Mucosa of stomach (tissue), 1 donor: ENCODE data around the gene ABCC3.

Experiments
- H3K27me3 ChIP-seq: one replicate; pipeline ENCODE4 v1.7.0; 2013; ENCODE audit warnings: mild to moderate bottlenecking, low read length; ENCODE audit not compliant: control insufficient read depth, insufficient read depth
- H3K36me3 ChIP-seq: one replicate; pipeline ENCODE4 v1.7.0; 2013; ENCODE audit warnings: low read length; ENCODE audit not compliant: control insufficient read depth, insufficient read depth
- H3K4me1 ChIP-seq: one replicate; pipeline ENCODE4 v1.7.0; 2013; ENCODE audit warnings: mild to moderate bottlenecking, low read length; ENCODE audit not compliant: control insufficient read depth, insufficient read depth
- H3K4me3 ChIP-seq: one replicate; pipeline ENCODE4 v1.7.0; 2013; ENCODE audit warnings: low read length
- H3K9ac ChIP-seq: one replicate; pipeline ENCODE4 v1.7.0; 2013; ENCODE audit warnings: mild to moderate bottlenecking, low read length, moderate library complexity
- H3K9me3 ChIP-seq: one replicate; pipeline ENCODE4 v1.7.0; 2013; ENCODE audit warnings: mild to moderate bottlenecking, low read length, moderate library complexity; ENCODE audit not compliant: control insufficient read depth
- donor health status: Pancreatic carcinoma.

The ABCC3 gene

DNA sequence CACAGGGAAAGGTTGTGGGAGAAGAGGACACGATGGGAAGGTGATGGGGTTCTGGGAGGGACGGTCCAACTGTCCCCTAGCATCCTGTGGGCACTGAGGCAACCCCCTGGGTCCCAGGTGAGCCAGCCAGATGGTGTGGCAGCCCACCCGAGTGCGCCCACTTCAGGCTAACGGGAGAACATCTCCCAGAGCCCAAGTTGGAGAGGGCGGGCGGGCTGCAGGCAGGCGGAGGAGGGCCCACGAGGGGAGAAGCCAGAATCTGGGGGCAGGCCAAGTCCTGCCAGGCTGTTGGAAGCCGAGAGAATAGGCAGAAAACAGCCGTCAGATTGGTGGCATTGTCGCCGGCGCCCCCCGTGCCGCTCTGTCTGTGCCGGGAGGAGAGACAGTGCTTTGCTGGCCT is 13.8 kb upstream of the ABCC3 start:
- Histone ChIP-seq H3K4me1 (peaks cover 4% of the 10 kb centered on the region), H3K4me3 (no peak overlapping the region), H3K9me3 (no peaks in the 10 kb centered on the region), H3K36me3 (no peaks in the 10 kb centered on the region), H3K9ac (no peak overlapping the region), H3K27me3 (peaks cover 10% of the 10 kb centered on the region)

DNA sequence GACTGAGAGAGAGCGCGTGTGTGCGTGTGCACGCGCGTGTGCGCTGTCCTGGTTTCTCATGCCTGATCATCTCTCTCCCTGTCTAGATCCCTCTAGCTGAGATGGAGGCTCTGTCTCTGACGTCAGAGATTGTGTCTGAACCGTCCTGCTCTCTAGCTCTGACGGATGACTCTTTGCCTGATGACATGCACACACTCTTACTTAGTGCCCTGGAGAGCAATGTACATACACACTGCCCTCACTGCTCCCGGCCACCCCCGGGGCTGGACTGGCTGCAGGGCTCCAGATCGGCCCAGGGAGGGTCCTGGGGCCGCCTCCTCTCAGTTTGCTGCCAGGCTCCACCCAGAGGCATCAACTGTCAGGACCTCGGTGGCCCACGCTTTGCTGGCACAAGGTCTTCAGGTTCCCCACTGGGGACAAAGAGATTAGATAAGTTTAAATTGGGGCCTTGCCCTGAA is 13.1 kb upstream of the ABCC3 start:
- Histone ChIP-seq H3K9ac (no peak overlapping the region), H3K36me3 (no peaks in the 10 kb centered on the region), H3K9me3 (no peaks in the 10 kb centered on the region), H3K4me1 (peaks cover 4% of the 10 kb centered on the region), H3K4me3 (no peak overlapping the region), H3K27me3 (peaks cover 10% of the 10 kb centered on the region)

DNA sequence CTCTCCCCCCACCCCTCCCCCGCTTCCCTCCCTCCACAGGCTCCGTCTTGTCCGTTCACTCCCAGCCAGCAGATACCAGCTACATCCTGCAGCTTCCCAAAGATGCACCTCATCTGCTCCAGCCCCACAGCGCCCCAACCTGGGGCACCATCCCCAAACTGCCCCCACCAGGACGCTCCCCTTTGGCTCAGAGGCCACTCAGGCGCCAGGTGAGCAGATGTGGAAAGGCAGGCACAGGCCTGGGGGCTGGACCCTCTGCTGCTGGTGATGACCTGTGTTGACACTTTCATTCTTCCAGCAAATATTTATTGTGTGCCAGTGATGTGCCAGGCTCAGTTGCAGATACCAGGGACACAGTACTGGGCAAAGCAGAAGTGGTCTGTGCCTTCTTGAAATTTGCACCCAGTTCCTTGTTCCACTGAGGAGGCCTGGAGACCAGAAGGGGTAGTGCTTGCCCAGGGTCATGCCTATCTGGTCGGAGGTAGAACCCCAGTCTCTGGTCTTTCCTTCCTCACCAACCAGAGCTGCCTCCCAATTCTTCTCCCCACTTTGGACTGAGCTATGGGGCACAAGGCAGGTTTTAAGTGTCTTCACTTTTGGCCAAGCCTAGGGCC is 10.3 kb upstream of the ABCC3 start:
- Histone ChIP-seq H3K36me3 (no peaks in the 10 kb centered on the region), H3K4me1 (peaks cover 22% of the 10 kb centered on the region), H3K9me3 (no peaks in the 10 kb centered on the region), H3K27me3 (peaks cover 10% of the 10 kb centered on the region), H3K4me3 (no peak overlapping the region), H3K9ac (no peak overlapping the region)

DNA sequence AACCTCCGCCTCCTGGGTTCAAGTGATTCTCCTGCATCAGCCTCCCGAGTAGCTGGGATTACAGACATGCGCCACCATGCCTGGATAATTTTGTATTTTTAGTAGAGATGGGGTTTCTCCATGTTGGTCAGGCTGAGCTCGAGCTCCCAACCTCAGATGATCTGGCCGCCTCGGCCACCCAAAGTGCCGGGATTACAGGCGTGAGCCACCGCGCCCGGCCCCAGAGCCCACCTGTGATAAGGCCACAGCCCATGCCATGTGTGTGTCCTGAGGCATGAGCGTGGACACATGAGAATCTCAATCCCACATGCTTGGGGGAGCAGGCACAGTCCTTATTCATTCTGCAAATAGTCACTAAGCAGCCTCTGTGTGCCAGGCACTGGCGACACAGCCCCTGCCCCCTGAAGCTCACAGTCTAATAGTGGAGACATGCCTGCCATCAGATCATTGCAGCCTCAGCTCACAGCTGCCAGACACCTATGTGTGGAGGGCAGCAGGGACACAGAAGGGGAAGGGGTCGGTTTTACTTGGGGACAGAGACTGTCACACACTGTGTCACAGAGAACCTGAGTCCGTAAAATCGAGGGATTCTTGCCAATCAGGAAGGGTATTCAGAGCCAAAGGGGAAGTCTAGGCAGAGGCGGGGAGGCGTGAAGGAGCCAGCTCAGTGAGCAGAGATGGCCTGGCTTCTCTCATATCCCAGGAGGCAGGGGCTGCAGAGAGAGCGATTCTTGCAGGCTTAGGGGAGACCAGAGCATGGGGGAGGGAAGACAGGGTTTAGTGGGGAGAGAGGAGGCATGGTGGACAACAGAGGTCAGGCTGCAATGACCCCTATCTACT is 9.4 kb upstream of the ABCC3 start:
- Histone ChIP-seq H3K9me3 (no peaks in the 10 kb centered on the region), H3K4me3 (no peak overlapping the region), H3K4me1 (peaks cover 31% of the 10 kb centered on the region), H3K9ac (no peak overlapping the region), H3K27me3 (peaks cover 10% of the 10 kb centered on the region), H3K36me3 (no peaks in the 10 kb centered on the region)

DNA sequence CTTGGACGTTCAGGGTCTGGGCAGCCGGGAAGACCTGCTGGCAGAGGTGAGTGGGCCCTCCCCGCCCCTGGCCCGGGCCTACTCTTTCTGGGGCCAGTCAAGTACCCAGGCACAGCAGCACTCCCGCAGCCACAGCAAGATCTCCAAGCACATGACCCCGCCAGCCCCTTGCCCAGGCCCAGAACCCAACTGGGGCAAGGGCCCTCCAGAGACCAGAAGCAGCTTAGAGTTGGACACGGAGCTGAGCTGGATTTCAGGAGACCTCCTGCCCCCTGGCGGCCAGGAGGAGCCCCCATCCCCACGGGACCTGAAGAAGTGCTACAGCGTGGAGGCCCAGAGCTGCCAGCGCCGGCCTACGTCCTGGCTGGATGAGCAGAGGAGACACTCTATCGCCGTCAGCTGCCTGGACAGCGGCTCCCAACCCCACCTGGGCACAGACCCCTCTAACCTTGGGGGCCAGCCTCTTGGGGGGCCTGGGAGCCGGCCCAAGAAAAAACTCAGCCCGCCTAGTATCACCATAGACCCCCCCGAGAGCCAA is 8.6 kb upstream of the ABCC3 start:
- H3K9ac ChIP-seq: no peak overlapping the region
- peaks cover 5% of the 10 kb centered on the region for H3K27me3 ChIP-seq
- peaks cover 39% of the 10 kb centered on the region for H3K4me1 ChIP-seq
- no peak overlapping the region for H3K4me3 ChIP-seq
- H3K9me3 ChIP-seq: no peaks in the 10 kb centered on the region
- H3K36me3 ChIP-seq: no peaks in the 10 kb centered on the region

DNA sequence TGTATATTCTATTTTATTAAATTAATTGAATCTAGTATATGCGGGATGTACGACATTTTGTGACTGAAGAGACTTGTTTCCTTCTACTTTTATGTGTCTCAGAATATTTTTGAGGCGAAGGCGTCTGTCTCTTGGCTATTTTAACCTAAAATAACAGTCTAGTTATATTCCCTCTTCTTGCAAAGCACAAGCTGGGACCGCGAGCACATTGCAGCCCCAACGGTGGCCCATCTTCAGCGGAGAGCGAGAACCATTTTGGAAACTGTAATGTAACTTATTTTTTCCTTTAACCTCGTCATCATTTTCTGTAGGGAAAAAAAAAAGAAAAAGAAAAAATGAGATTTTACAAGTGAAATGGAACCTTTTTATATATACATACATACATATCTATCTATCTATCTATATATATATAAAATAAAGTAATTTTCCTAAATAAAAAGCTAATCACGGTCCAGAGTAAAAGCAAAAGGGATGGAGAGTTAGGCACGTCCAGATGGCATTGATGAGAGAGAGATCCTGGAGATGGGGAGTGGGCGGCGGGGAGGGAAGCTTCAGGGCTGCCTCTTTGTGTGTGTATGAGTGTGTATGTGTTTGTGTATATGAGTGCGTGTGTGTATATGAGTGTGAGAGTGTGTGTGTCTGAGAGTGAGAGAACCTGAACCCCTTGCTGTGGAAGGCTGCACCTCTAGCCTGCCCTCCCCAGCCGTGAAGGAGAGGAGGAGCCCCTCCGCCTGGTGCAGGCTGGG is 7.5 kb upstream of the ABCC3 start:
- H3K4me1 ChIP-seq: peaks cover 46% of the 10 kb centered on the region
- H3K9ac ChIP-seq: no peak overlapping the region
- H3K36me3 ChIP-seq: no peaks in the 10 kb centered on the region
- no peaks in the 10 kb centered on the region for H3K9me3 ChIP-seq
- H3K27me3 ChIP-seq: no peaks in the 10 kb centered on the region
- H3K4me3 ChIP-seq: no peak overlapping the region

DNA sequence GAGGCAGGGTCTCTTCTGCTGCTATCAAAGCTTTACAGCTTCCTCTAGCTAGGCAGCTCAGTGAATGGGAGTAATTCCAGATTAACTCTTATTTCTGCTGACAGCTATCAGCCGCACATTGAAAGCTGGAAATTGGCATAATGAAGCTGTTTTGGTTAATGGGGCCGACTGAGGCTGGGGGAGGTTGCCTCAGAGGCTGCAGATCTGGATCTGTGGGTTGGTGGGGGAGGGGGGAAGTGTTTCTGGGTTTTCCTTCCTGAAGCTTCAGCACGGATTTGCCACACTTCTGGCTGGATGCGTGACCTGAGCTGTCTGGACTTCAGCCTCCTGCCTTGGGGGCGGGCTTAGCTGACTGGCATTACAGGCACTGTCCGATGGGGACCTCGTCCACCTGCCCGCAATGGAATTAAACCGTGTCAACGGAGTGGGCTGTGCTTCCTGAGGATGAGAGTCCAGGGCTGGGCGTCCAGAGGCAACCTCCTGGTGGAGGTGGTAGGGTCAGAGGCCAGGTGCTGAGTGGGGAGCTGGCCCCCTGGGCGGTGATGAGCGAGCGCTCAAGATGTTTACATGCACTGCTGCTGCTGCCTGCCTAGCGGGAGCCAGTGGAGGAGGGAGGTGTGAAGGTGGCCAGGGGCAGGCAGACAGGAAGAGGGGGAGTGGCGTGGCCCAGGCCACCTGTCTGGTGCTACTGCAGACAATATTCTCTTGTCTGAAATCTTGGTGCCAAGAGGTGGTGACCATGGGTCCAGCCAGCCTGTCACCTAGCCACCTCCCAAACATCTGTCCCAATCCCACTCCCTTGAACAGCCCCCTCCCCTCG is 6.7 kb upstream of the ABCC3 start:
- Histone ChIP-seq H3K9me3 (no peaks in the 10 kb centered on the region), H3K4me1 (peaks cover 47% of the 10 kb centered on the region), H3K27me3 (no peaks in the 10 kb centered on the region), H3K4me3 (no peak overlapping the region), H3K9ac (no peak overlapping the region), H3K36me3 (no peaks in the 10 kb centered on the region)

DNA sequence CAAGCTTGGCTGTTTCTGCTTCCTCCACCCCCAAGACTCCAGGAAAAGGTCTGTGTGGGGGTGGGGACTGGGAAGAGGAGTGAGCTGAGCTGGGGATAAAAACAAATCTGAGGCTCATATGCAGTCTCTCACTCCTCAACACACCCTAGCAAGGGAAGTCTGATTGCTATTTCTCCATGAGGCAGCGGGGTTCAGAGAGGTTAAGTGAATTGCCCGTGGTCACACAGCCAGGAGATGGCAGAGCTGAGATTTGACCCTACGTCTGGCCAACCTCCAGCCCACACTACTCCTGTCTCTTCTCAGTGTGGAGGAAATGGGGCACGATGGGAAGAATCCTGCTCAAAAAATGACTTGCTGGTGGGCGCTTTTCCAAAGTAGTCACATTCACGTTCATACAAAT is 4.8 kb upstream of the ABCC3 start:
- Histone ChIP-seq H3K4me3 (no peak overlapping the region), H3K4me1 (peaks cover 61% of the 10 kb centered on the region), H3K9ac (peak overlapping the region; percentile 32), H3K36me3 (no peaks in the 10 kb centered on the region), H3K27me3 (no peaks in the 10 kb centered on the region), H3K9me3 (no peaks in the 10 kb centered on the region)

DNA sequence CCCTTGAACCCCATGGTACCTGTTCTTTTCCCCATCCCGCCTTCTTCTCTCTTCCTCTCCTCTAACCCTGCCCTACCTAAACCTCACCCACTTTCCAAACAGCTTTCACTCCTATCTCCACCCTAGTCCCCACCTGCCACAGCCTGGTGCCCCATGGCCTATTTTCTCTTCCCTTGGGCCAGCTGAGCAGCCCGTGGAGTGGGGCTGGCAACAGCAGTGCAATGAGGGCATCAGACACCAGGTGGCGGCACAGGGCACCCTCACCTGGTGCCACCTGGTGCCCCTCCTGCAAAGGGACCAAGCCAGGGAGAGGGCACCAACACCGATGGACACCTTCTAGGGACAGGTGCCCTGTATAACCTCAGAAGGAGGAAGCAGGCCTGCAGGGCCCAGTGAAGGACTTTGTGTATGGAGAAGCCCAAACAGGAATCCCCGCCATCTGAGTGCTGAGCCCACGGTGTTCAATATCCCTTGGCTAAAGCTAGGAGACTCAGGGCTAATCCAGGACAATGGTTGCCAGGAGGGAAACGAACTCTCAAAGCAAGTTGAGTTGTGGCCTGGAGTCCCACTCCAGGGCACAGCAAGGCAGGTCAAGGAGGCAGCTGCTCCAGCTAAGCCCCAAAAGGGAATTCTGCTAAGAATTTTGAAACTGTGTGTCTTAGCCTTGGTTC is 4.0 kb upstream of the ABCC3 start:
- no peaks in the 10 kb centered on the region for H3K9me3 ChIP-seq
- no peaks in the 10 kb centered on the region for H3K27me3 ChIP-seq
- H3K9ac ChIP-seq: no peak overlapping the region
- no peaks in the 10 kb centered on the region for H3K36me3 ChIP-seq
- H3K4me1 ChIP-seq: peaks cover 61% of the 10 kb centered on the region
- no peak overlapping the region for H3K4me3 ChIP-seq

DNA sequence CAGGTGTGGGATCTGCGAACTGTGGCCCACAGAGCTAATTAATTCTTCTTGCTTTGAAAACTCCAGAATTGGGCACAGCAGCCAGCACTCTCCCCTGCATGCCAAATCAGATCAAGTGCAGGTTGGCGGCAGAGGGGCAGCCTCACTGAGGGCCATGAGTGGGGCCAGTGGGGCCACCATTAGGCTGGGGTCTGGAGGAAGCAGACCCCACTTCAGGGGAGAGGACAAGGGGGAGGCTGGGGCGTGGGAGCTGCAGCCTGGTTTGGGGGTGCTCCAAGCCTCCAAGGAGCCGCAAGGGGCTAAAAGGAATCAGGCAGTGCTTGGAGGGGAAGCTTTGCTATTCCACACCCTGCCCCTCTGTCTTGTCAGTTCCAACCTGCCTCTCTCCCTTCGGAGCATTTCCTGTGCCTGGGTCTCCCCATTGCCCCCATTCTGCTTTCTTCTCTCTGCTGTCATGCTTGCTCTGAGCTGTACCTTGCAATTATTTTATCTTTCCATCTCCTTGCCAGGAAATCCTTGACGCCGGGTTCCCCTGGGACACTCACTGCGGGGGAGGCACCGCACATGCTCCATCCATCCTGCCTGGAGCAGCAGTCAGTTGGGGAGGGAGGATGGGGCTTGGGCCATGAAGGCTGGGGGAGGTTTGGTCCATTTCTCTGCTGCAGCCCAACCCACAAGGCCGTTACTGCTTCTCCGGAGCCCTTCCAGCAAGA is 3.3 kb upstream of the ABCC3 start:
- Histone ChIP-seq H3K36me3 (no peaks in the 10 kb centered on the region), H3K4me3 (no peak overlapping the region), H3K27me3 (no peaks in the 10 kb centered on the region), H3K4me1 (peaks cover 65% of the 10 kb centered on the region), H3K9me3 (no peaks in the 10 kb centered on the region), H3K9ac (no peak overlapping the region)
